Neuronal stem cell (in vitro differentiated cells): ENCODE measurements around the gene SMARCA2.

Source experiments
- DNase-seq: peaks from one replicate; pipeline ENCODE4 v3.0.0-alpha.2; 2013; ENCODE audit warnings: low spot score
- H2AFZ ChIP-seq: one replicate; pipeline ENCODE4 v1.6.1; 2013; ENCODE audit warnings: mild to moderate bottlenecking, low read length, inconsistent platforms
- H2AK5ac ChIP-seq: 2 replicates; pipeline ENCODE4 v1.6.1; 2013; ENCODE audit warnings: low read depth, mild to moderate bottlenecking, inconsistent platforms, low read length, moderate library complexity, mixed read lengths
- H2BK120ac ChIP-seq: 2 replicates; pipeline ENCODE4 v1.6.1; 2013; ENCODE audit warnings: low read depth, mild to moderate bottlenecking, inconsistent platforms, low read length, moderate library complexity, mixed read lengths
- H2BK12ac ChIP-seq: one replicate; pipeline ENCODE4 v1.6.1; 2013; ENCODE audit warnings: low read length, inconsistent platforms
- H2BK15ac ChIP-seq: 2 replicates; pipeline ENCODE4 v1.6.1; 2013; ENCODE audit warnings: mild to moderate bottlenecking, low read length, inconsistent platforms, mixed read lengths
- H2BK5ac ChIP-seq: one replicate; pipeline ENCODE4 v1.6.1; 2013; ENCODE audit warnings: inconsistent platforms, mild to moderate bottlenecking, low read length, moderate library complexity
- H3K14ac ChIP-seq: one replicate; pipeline ENCODE4 v1.6.1; 2013; ENCODE audit warnings: low read length, inconsistent platforms
- H3K18ac ChIP-seq: 2 replicates; pipeline ENCODE4 v1.6.1; 2013; ENCODE audit warnings: low read length, inconsistent platforms
- H3K23ac ChIP-seq: 2 replicates; pipeline ENCODE4 v1.6.1; 2013; ENCODE audit warnings: low read depth, mild to moderate bottlenecking, mixed read lengths, low read length, inconsistent platforms; ENCODE audit not compliant: poor library complexity
- H3K27ac ChIP-seq: replicated peaks from 3 replicates; pipeline ENCODE4 v1.5.1; 2013; ENCODE audit warnings: low read length, inconsistent platforms
- H3K27me3 ChIP-seq, 3 experiments: 2 replicates each; pipeline ENCODE4 v1.6.1; 2013; ENCODE audit warnings: low read length in 3 of 3, mild to moderate bottlenecking in 2 of 3, inconsistent platforms in 1 of 3, low read depth in 1 of 3, mixed read lengths in 1 of 3, moderate library complexity in 1 of 3; ENCODE audit not compliant: control insufficient read depth in 3 of 3, insufficient read depth in 3 of 3
- H3K36me3 ChIP-seq, 2 donors: replicated peaks in 1 of 2; 2 replicates each; pipeline ENCODE4 v1.6.1; 2013; ENCODE audit warnings: low read length in 2 of 2; ENCODE audit not compliant: control insufficient read depth in 2 of 2, insufficient read depth in 2 of 2
- H3K4ac ChIP-seq: 2 replicates; pipeline ENCODE4 v1.6.1; 2013; ENCODE audit warnings: inconsistent platforms, mild to moderate bottlenecking, low read length, moderate library complexity
- H3K4me1 ChIP-seq, 2 donors: 1 replicate in 1 of 2; 2 replicates in 1 of 2; pipeline ENCODE4 v1.6.1; 2013; ENCODE audit warnings: low read length in 2 of 2, low read depth in 1 of 2; ENCODE audit not compliant: control insufficient read depth in 2 of 2, insufficient read depth in 1 of 2
- H3K4me2 ChIP-seq: one replicate; pipeline ENCODE4 v1.6.1; 2013; ENCODE audit warnings: mild to moderate bottlenecking, low read length, inconsistent platforms; ENCODE audit not compliant: insufficient read depth, poor library complexity, severe bottlenecking
- H3K4me3 ChIP-seq, 2 donors: 2 replicates each; pipeline ENCODE4 v1.5.1; 2013; ENCODE audit warnings: low read length in 2 of 2, mild to moderate bottlenecking in 2 of 2, inconsistent platforms in 1 of 2, moderate library complexity in 1 of 2
- H3K79me1 ChIP-seq: one replicate; pipeline ENCODE4 v1.6.1; 2013; ENCODE audit warnings: low read depth, mild to moderate bottlenecking, inconsistent platforms, low read length, moderate library complexity
- H3K9ac ChIP-seq: one replicate; pipeline ENCODE4 v1.6.1; 2013; ENCODE audit warnings: mild to moderate bottlenecking, low read depth, low read length, inconsistent platforms; ENCODE audit not compliant: poor library complexity
- H3K9me3 ChIP-seq, 2 donors: replicated peaks in 1 of 2; 2 replicates each; pipeline versions ENCODE3 to v1.6.1; 2013; ENCODE audit warnings: low read length in 2 of 2, mild to moderate bottlenecking in 2 of 2, inconsistent platforms in 1 of 2, low read depth in 1 of 2, mixed read lengths in 1 of 2, moderate library complexity in 1 of 2; ENCODE audit not compliant: control insufficient read depth in 2 of 2, insufficient read depth in 1 of 2
- H4K8ac ChIP-seq: one replicate; pipeline ENCODE4 v1.6.1; 2013; ENCODE audit warnings: low read depth, mild to moderate bottlenecking, inconsistent platforms, low read length, moderate library complexity
- H4K91ac ChIP-seq: one replicate; pipeline ENCODE4 v1.6.1; 2013; ENCODE audit warnings: low read length, low read depth, mild to moderate bottlenecking, inconsistent platforms; ENCODE audit not compliant: poor library complexity
- WGBS, 2 donors: extraction: QIAGEN DNeasy Blood & Tissue Kit; methylation state at CpG; one replicate each; pipeline ENCODE4 v1.1.7; 2013; ENCODE audit warnings: missing lambda C conversion rate in 2 of 2, mixed read lengths in 1 of 2; ENCODE audit not compliant: insufficient read length in 2 of 2, insufficient replicate concordance in 1 of 2; ENCODE audit errors: extremely low coverage in 2 of 2; 5-methylcytosine and 5-hydroxymethylcytosine counted together

The SMARCA2 gene

DNA sequence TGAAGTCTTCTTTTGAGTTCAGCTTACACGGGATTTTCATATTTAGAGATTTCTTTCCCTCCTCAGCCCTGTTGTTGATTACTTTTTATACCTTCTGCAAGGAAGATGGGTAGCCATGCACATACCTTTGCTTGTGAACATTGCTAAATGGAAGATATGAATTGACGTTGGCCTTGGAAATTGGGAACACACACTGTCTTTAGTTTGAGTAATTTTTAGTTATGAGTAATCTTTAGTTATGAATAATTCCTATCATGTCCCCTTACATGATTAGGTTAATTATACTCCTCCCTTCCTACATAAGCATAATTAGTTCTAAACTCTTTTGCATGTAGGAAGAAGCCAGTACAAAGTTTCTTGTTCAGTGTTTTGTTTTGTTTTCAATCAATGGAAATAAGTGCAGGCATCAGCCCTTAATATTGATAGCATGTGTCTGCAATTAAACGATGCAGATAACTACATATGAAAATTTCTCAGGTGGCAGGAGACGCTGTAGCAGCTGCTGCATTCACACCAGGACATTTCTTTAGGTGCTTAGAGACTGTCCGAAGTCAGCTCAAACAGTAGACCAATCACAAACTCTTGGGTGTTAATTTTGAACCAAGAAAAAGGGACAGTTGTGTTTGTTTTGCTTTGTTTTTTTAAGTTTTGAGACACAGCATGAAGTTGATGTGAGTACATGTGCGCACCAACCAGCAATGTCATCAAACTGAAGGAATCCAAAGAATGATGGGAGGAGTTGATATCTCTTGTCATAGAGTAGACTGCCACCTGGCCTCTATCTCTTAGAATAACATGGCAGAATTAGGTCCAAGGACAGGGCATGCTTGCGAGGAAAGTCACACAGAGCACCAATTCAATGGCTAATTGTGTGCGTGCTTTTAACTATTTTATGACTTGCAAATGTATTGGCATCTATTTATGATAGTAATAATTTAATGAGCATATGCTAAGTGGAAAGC is 51.4 kb downstream of the SMARCA2 start:
- no peaks in the 10 kb centered on the region for H3K27me3 ChIP-seq
- H3K4me3 ChIP-seq: no peak overlapping the region
- H3K14ac ChIP-seq: no peak overlapping the region
- no peak overlapping the region for H2BK120ac ChIP-seq
- H3K18ac ChIP-seq: no peak overlapping the region
- H2BK5ac ChIP-seq: no peak overlapping the region
- H3K4ac ChIP-seq: no peak overlapping the region
- no peaks in the 10 kb centered on the region for H3K4me1 ChIP-seq
- no peaks in the 10 kb centered on the region for H3K79me1 ChIP-seq
- no peaks in the 10 kb centered on the region for H3K36me3 ChIP-seq
- H3K4me2 ChIP-seq: no peak overlapping the region
- no peak overlapping the region for H2AK5ac ChIP-seq
- no peak overlapping the region for H2AFZ ChIP-seq
- WGBS, 2 donors: no CpG with 5 or more reads among the region's 8 CpGs
- no peak overlapping the region for H4K91ac ChIP-seq
- H2BK15ac ChIP-seq: no peak overlapping the region
- no peak for DNase-seq
- H4K8ac ChIP-seq: no peak overlapping the region
- H3K9ac ChIP-seq: no peak overlapping the region
- no peaks in the 10 kb centered on the region for H3K9me3 ChIP-seq
- H2BK12ac ChIP-seq: no peak overlapping the region
- no peak overlapping the region for H3K23ac ChIP-seq
- H3K27ac ChIP-seq: no peak overlapping the region

DNA sequence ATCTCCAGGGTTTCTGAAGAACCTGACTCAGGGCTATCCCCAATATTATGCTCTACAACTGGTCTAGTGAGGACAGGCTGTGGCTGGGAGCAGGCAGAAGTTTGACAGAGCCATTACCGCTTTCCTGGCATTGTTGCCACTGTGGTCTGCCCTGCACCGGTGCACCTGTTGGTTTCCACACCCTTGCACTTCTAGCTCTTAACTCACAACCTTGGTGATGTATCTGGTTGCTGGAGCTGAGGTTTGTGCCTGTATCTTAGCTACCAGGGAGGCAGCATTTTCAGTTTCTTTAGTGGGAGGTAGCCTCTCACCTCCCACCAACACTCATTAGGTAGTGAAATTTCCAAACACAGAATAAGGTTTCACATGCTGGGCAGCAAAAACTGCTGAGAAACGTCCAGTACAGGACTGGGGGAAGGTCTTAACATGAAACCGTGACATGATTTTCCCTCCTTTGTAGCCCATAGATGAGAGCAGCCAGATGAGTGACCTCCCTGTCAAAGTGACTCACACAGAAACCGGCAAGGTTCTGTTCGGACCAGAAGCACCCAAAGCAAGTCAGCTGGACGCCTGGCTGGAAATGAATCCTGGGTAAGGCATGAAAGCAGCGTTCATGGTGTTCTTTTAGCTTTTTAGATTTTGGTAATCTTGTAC is 57.7 kb downstream of the SMARCA2 start:
- no peak overlapping the region for H2BK5ac ChIP-seq
- H3K4me1 ChIP-seq: no peaks in the 10 kb centered on the region
- no peak overlapping the region for H3K27ac ChIP-seq
- WGBS, 2 donors: no CpG with 5 or more reads among the region's 8 CpGs
- H3K4me2 ChIP-seq: no peak overlapping the region
- no peak overlapping the region for H4K8ac ChIP-seq
- no peak overlapping the region for H2BK15ac ChIP-seq
- H3K4me3 ChIP-seq: no peak overlapping the region
- no peak overlapping the region for H2AK5ac ChIP-seq
- H3K4ac ChIP-seq: no peak overlapping the region
- no peak for DNase-seq
- no peak overlapping the region for H2AFZ ChIP-seq
- H2BK12ac ChIP-seq: no peak overlapping the region
- H3K27me3 ChIP-seq: no peaks in the 10 kb centered on the region
- H4K91ac ChIP-seq: no peak overlapping the region
- no peak overlapping the region for H3K18ac ChIP-seq
- H2BK120ac ChIP-seq: no peak overlapping the region
- H3K14ac ChIP-seq: no peak overlapping the region
- no peaks in the 10 kb centered on the region for H3K79me1 ChIP-seq
- no peak overlapping the region for H3K9ac ChIP-seq
- no peaks in the 10 kb centered on the region for H3K36me3 ChIP-seq
- no peaks in the 10 kb centered on the region for H3K9me3 ChIP-seq
- H3K23ac ChIP-seq: no peak overlapping the region

DNA sequence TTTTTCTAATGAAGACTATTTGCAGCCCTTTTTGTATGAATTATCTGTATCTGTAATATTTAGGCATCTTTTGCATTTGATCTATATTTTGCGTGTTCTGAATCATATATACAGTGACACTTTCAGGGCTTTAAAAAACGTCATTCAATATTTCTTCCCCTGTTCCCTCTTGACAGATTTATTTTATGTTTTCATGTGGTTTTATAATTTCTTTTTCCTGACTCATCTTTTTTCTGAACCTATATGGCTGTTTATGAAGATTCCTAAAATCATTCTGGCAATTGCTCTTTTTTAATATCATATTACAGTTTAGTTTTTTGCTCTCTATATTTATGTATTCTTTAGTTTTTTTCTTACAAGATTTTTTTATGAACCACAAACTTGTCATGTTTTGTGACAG is 67.6 kb downstream of the SMARCA2 start:
- H3K18ac ChIP-seq: no peak overlapping the region
- H2BK12ac ChIP-seq: no peak overlapping the region
- H4K91ac ChIP-seq: no peak overlapping the region
- no peaks in the 10 kb centered on the region for H3K27me3 ChIP-seq
- no peak overlapping the region for H3K23ac ChIP-seq
- no peak overlapping the region for H3K4me3 ChIP-seq
- DNase-seq: no peak
- H3K9me3 ChIP-seq: no peaks in the 10 kb centered on the region
- no peak overlapping the region for H4K8ac ChIP-seq
- no peaks in the 10 kb centered on the region for H3K36me3 ChIP-seq
- H3K14ac ChIP-seq: no peak overlapping the region
- H3K79me1 ChIP-seq: no peaks in the 10 kb centered on the region
- H3K4ac ChIP-seq: no peak overlapping the region
- no peak overlapping the region for H2AK5ac ChIP-seq
- H3K4me2 ChIP-seq: no peak overlapping the region
- H2BK120ac ChIP-seq: no peak overlapping the region
- no peak overlapping the region for H2AFZ ChIP-seq
- no CpG with 5 or more reads among the region's 2 CpGs for WGBS, 2 donors
- no peak overlapping the region for H2BK15ac ChIP-seq
- no peak overlapping the region for H3K27ac ChIP-seq
- no peaks in the 10 kb centered on the region for H3K4me1 ChIP-seq
- no peak overlapping the region for H3K9ac ChIP-seq
- no peak overlapping the region for H2BK5ac ChIP-seq

DNA sequence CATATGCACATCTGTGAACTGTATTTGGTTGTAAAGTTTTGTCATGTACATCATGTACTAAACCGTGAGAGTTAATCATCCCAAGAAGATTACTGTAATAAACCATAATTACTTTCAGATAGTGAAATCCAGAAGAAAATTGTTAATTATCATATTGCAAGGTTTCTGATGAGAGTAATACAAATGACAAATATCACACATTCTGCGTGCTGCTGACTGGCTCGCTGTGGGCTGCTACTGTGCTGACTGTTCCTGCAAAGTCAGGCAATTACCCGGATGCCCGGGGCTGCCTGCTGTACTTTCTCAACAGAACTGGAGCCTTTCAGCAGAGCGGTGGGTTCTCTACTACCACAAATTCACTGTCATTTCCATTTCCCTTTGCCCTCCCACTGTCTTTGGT is 68.3 kb downstream of the SMARCA2 start:
- no peak overlapping the region for H3K4ac ChIP-seq
- no peak overlapping the region for H2BK15ac ChIP-seq
- no peak overlapping the region for H2BK12ac ChIP-seq
- no peaks in the 10 kb centered on the region for H3K36me3 ChIP-seq
- H3K27ac ChIP-seq: no peak overlapping the region
- H3K9me3 ChIP-seq: no peaks in the 10 kb centered on the region
- no peak overlapping the region for H3K18ac ChIP-seq
- H2AK5ac ChIP-seq: no peak overlapping the region
- H3K4me3 ChIP-seq: no peak overlapping the region
- no peaks in the 10 kb centered on the region for H3K27me3 ChIP-seq
- H3K9ac ChIP-seq: no peak overlapping the region
- WGBS, 2 donors: no CpG with 5 or more reads among the region's 6 CpGs
- DNase-seq: no peak
- no peaks in the 10 kb centered on the region for H3K79me1 ChIP-seq
- no peak overlapping the region for H2AFZ ChIP-seq
- H4K91ac ChIP-seq: no peak overlapping the region
- no peak overlapping the region for H2BK5ac ChIP-seq
- no peak overlapping the region for H3K14ac ChIP-seq
- H4K8ac ChIP-seq: no peak overlapping the region
- no peaks in the 10 kb centered on the region for H3K4me1 ChIP-seq
- H3K4me2 ChIP-seq: no peak overlapping the region
- no peak overlapping the region for H3K23ac ChIP-seq
- no peak overlapping the region for H2BK120ac ChIP-seq
